ENCODE results near the gene INTS1. TPM values are rescaled to one million over a fixed set of nuclear protein-coding genes. Genes with fewer than 3 reads are reported as not detected.

INTS1 gene
- polyA plus RNA-seq, 1 donor from 2014 or later: 21.1 TPM

DNA sequence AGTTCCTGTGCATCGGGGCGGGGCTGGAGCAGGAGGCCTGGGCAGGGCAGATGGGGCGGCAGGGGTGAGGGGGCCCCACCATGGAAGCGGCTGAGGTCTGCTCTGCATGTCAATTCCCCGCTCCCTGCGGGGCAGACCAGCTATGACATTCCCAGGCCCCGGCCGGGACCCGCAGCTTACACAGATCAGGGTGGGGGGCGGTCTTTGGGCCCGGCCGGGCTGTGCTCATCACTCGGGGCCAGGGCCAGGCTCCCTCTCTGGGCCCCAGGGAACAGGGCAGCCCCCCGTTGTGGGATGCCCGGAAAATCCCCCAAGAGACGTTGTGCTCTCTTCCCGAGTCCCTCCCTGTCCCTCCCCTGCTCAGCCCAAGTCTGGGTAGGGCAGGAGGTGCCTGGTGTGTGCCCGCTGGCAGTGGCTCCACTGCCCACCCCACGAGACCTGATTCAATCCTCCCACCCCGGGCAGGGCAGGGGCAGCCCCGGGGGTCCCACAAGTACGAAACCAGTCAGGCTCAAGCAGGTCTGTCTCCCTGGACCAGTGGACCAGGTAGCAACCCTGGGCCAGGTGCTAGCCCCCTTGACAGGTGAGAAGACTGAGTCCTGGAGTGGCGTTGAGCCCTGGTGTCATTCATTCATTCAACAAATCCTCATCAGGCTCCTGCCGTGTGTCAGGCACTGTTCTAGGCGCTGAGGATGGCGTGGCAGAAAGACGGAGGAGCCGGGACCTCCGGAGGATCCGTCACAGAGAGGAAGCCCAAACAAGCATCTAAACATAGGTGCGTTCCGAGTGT lies 73.9 kb downstream of the INTS1 start:
- no peak overlapping the region for H3K4me2 ChIP-seq (ENCODE audit: low read length)
- H3K27ac ChIP-seq (ENCODE audit: low read length): no peak overlapping the region
- H3K9me3 ChIP-seq (ENCODE audit: low read length): no peaks in the 10 kb centered on the region
- no peak overlapping the region for H2AFZ ChIP-seq (ENCODE audit: low read depth, low read length)
- no peaks in the 10 kb centered on the region for H3K9me2 ChIP-seq (ENCODE audit: insufficient read depth, low read length)
- no peak overlapping the region for H3K4me3 ChIP-seq (ENCODE audit: low read length)
- no peaks in the 10 kb centered on the region for H4K20me1 ChIP-seq (ENCODE audit: insufficient read depth)
- no peaks in the 10 kb centered on the region for H3K27me3 ChIP-seq (ENCODE audit: insufficient read depth, low read depth, low read length)
- no peaks in the 10 kb centered on the region for H3K79me2 ChIP-seq (replicated peaks; ENCODE audit: insufficient read depth, low read length)
- H3F3A ChIP-seq (ENCODE audit: insufficient read depth, low read length, poor library complexity, severe bottlenecking): no peaks in the 10 kb centered on the region
- no peaks in the 10 kb centered on the region for H3K36me3 ChIP-seq (ENCODE audit: insufficient read depth, low read length)
- TF ChIP-seq, protein P1, sequence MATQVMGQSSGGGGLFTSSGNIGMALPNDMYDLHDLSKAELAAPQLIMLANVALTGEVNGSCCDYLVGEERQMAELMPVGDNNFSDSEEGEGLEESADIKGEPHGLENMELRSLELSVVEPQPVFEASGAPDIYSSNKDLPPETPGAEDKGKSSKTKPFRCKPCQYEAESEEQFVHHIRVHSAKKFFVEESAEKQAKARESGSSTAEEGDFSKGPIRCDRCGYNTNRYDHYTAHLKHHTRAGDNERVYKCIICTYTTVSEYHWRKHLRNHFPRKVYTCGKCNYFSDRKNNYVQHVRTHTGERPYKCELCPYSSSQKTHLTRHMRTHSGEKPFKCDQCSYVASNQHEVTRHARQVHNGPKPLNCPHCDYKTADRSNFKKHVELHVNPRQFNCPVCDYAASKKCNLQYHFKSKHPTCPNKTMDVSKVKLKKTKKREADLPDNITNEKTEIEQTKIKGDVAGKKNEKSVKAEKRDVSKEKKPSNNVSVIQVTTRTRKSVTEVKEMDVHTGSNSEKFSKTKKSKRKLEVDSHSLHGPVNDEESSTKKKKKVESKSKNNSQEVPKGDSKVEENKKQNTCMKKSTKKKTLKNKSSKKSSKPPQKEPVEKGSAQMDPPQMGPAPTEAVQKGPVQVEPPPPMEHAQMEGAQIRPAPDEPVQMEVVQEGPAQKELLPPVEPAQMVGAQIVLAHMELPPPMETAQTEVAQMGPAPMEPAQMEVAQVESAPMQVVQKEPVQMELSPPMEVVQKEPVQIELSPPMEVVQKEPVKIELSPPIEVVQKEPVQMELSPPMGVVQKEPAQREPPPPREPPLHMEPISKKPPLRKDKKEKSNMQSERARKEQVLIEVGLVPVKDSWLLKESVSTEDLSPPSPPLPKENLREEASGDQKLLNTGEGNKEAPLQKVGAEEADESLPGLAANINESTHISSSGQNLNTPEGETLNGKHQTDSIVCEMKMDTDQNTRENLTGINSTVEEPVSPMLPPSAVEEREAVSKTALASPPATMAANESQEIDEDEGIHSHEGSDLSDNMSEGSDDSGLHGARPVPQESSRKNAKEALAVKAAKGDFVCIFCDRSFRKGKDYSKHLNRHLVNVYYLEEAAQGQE (IDR thresholded peaks at IDR 0.05; ENCODE audit: borderline replicate concordance): no peak
- TF ChIP-seq EZH2 (IDR thresholded peaks at IDR 0.05; ENCODE audit: borderline replicate concordance, insufficient read depth, low read length, poor library complexity, severe bottlenecking): no peak
- TF ChIP-seq TAF1 (IDR thresholded peaks at IDR 0.05; ENCODE audit: low read depth): no peak
- TF ChIP-seq EP300 (conservative IDR thresholded peaks at IDR 0.05; ENCODE audit: poor library complexity, severe bottlenecking): no peak
- TF ChIP-seq POLR2AphosphoS5 (IDR thresholded peaks at IDR 0.05): no peak
- TF ChIP-seq SMC3 (conservative IDR thresholded peaks at IDR 0.05; ENCODE audit: poor library complexity): no peak
- no peak for TF ChIP-seq MXI1 (conservative IDR thresholded peaks at IDR 0.05; ENCODE audit: poor library complexity, severe bottlenecking)
- TF ChIP-seq, protein P2, sequence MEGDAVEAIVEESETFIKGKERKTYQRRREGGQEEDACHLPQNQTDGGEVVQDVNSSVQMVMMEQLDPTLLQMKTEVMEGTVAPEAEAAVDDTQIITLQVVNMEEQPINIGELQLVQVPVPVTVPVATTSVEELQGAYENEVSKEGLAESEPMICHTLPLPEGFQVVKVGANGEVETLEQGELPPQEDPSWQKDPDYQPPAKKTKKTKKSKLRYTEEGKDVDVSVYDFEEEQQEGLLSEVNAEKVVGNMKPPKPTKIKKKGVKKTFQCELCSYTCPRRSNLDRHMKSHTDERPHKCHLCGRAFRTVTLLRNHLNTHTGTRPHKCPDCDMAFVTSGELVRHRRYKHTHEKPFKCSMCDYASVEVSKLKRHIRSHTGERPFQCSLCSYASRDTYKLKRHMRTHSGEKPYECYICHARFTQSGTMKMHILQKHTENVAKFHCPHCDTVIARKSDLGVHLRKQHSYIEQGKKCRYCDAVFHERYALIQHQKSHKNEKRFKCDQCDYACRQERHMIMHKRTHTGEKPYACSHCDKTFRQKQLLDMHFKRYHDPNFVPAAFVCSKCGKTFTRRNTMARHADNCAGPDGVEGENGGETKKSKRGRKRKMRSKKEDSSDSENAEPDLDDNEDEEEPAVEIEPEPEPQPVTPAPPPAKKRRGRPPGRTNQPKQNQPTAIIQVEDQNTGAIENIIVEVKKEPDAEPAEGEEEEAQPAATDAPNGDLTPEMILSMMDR (IDR thresholded peaks at IDR 0.05; ENCODE audit: poor library complexity, severe bottlenecking): no peak
- TF ChIP-seq RAD21 (conservative IDR thresholded peaks at IDR 0.05): no peak
- no peak overlapping the region for H3K9ac ChIP-seq (ENCODE audit: low read length)

DNA sequence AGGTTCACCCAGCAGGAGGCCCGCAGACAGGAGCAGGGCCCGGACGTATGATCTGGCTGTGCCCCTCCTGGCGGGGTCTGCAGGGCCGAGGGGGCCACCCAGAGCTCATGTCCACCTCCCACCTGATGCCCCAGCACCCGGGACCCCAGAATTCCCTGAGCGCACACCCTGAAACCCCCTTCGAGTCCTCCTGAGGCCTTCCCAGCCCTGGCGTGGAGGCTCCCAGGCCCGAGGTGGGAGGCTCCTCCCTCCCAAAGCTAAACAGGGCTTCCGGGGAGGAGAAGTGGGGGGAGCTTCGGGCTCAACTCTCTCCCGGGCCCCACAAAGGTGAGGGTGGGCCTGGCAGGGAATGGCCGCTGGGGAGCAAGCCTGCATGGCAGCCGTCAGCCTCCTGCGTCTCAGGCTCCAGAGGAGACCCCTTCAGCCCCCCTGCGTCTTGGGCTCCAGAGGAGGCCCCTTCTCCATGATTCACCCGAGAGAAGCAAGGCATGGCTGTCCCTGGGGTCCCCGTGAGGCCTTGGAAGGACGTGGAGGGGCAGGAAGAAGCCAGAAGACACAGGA lies 75.2 kb downstream of the INTS1 start:
- Histone ChIP-seq H2AFZ (ENCODE audit: low read depth, low read length) (no peak overlapping the region), H3K27ac (ENCODE audit: low read length) (no peak overlapping the region), H3F3A (ENCODE audit: insufficient read depth, low read length, poor library complexity, severe bottlenecking) (no peaks in the 10 kb centered on the region), H3K27me3 (ENCODE audit: insufficient read depth, low read depth, low read length) (no peaks in the 10 kb centered on the region), H3K4me3 (ENCODE audit: low read length) (no peak overlapping the region), H3K9me2 (ENCODE audit: insufficient read depth, low read length) (no peaks in the 10 kb centered on the region), H3K4me2 (ENCODE audit: low read length) (no peak overlapping the region), H3K9me3 (ENCODE audit: low read length) (no peaks in the 10 kb centered on the region), H3K36me3 (ENCODE audit: insufficient read depth, low read length) (no peaks in the 10 kb centered on the region), H3K9ac (ENCODE audit: low read length) (no peak overlapping the region), H4K20me1 (ENCODE audit: insufficient read depth) (no peaks in the 10 kb centered on the region), H3K79me2 (replicated peaks; ENCODE audit: insufficient read depth, low read length) (no peaks in the 10 kb centered on the region)
- no peak for TF ChIP-seq SMC3 (conservative IDR thresholded peaks at IDR 0.05; ENCODE audit: poor library complexity)
- TF ChIP-seq, protein P1 (IDR thresholded peaks at IDR 0.05; ENCODE audit: borderline replicate concordance): no peak
- no peak for TF ChIP-seq EZH2 (IDR thresholded peaks at IDR 0.05; ENCODE audit: borderline replicate concordance, insufficient read depth, low read length, poor library complexity, severe bottlenecking)
- TF ChIP-seq MXI1 (conservative IDR thresholded peaks at IDR 0.05; ENCODE audit: poor library complexity, severe bottlenecking): no peak
- no peak for TF ChIP-seq POLR2AphosphoS5 (IDR thresholded peaks at IDR 0.05)
- TF ChIP-seq EP300 (conservative IDR thresholded peaks at IDR 0.05; ENCODE audit: poor library complexity, severe bottlenecking): no peak
- TF ChIP-seq, protein P2 (IDR thresholded peaks at IDR 0.05; ENCODE audit: poor library complexity, severe bottlenecking): no peak
- no peak for TF ChIP-seq RAD21 (conservative IDR thresholded peaks at IDR 0.05)
- no peak for TF ChIP-seq TAF1 (IDR thresholded peaks at IDR 0.05; ENCODE audit: low read depth)
